SK-N-SH (cell line): ENCODE measurements around the gene SEPTIN7. TPM values are rescaled to one million over a fixed set of nuclear protein-coding genes. Genes with fewer than 3 reads are reported as not detected.

Source experiments
- CTCF ChIA-PET: fragments of 300-600, 350-600 bp; formaldehyde crosslinking; extraction: SDS; loops from one replicate; lab custom pipeline; 2021; lab: Yijun Ruan, JAX
- POLR2A ChIA-PET: fragments of 350-600 bp; sonication (Branson Sonifier 250); formaldehyde crosslinking; extraction: SDS; loops from one replicate; lab custom pipeline; 2020; ENCODE audit warnings: antibody characterized with exemption, inconsistent platforms; lab: Yijun Ruan, JAX
- DNase-seq: peaks from one replicate; pipeline ENCODE4 v3.0.0; 2012
- H2AFZ ChIP-seq: fragments of 200-600 bp; sonication (generic); 2 replicates; pipeline ENCODE4 v1.8.1; 2016; ENCODE audit warnings: antibody characterized with exemption, mild to moderate bottlenecking, low read depth
- H3F3A ChIP-seq: fragments of 200-600 bp; sonication (generic); replicated peaks from 2 replicates; pipeline ENCODE3; 2016; ENCODE audit warnings: antibody characterized with exemption, mild to moderate bottlenecking; ENCODE audit not compliant: insufficient read depth
- H3K27ac ChIP-seq, 2 experiments: fragments of 200-500 bp in 1 of 2; fragments of 200-600 bp in 1 of 2; sonication (Bioruptor generic) in 1 of 2; sonication (generic), shearing (Covaris generic) in 1 of 2; 2 replicates each; pipeline versions ENCODE4 v1.5.1 to v1.6.1; 2014 to 2016; ENCODE audit warnings: low read depth in 2 of 2, inconsistent platforms in 1 of 2, low read length in 1 of 2, mild to moderate bottlenecking in 1 of 2, mixed read lengths in 1 of 2
- H3K27me3 ChIP-seq: fragments of 200-600 bp; sonication (generic), shearing (Covaris generic); 2 replicates; pipeline ENCODE4 v1.6.1; 2016; ENCODE audit warnings: mixed run types; ENCODE audit not compliant: insufficient read depth
- H3K36me3 ChIP-seq, 2 experiments: fragments of 200-500 bp in 1 of 2; fragments of 200-600 bp in 1 of 2; sonication (Bioruptor generic) in 1 of 2; sonication (generic) in 1 of 2; replicated peaks in 1 of 2; 2 replicates each; pipeline versions ENCODE3 to v1.5.1; 2014 to 2016; ENCODE audit warnings: low read length in 1 of 2, mild to moderate bottlenecking in 1 of 2; ENCODE audit not compliant: insufficient read depth in 2 of 2, control insufficient read depth in 1 of 2
- H3K4me1 ChIP-seq, 2 experiments: fragments of 200-500 bp in 1 of 2; fragments of 200-600 bp in 1 of 2; sonication (Bioruptor generic) in 1 of 2; sonication (generic), shearing (Covaris generic) in 1 of 2; 2 replicates each; pipeline versions ENCODE4 v1.5.1 to v1.6.1; 2014 to 2016; ENCODE audit warnings: low read depth in 1 of 2, low read length in 1 of 2, mixed run types in 1 of 2; ENCODE audit not compliant: insufficient read depth in 2 of 2, control insufficient read depth in 1 of 2
- H3K4me2 ChIP-seq: fragments of 200-600 bp; sonication (generic), shearing (Covaris generic); 2 replicates; pipeline ENCODE4 v1.6.1; 2017; ENCODE audit warnings: mixed run types
- H3K4me3 ChIP-seq, 2 experiments: fragments of 200-500 bp in 1 of 2; fragments of 200-600 bp in 1 of 2; sonication (Bioruptor generic) in 1 of 2; sonication (generic), shearing (Covaris generic) in 1 of 2; 2 replicates each; pipeline versions ENCODE4 v1.5.1 to v1.8.1; 2014 to 2016; ENCODE audit warnings: low read depth in 2 of 2, inconsistent platforms in 1 of 2, low read length in 1 of 2, mild to moderate bottlenecking in 1 of 2, mixed read lengths in 1 of 2, moderate library complexity in 1 of 2
- H3K79me2 ChIP-seq: fragments of 200-600 bp; sonication (generic); 2 replicates; pipeline ENCODE4 v1.8.1; 2017; ENCODE audit warnings: mild to moderate bottlenecking; ENCODE audit not compliant: insufficient read depth
- H3K9ac ChIP-seq: fragments of 200-600 bp; sonication (generic); 2 replicates; pipeline ENCODE4 v1.6.1; 2017; ENCODE audit warnings: mixed run types
- H3K9me2 ChIP-seq: fragments of 200-600 bp; sonication (generic); 2 replicates; pipeline ENCODE4 v1.6.1; 2017; ENCODE audit warnings: mixed run types
- H3K9me3 ChIP-seq: fragments of 200-600 bp; sonication (generic); 2 replicates; pipeline ENCODE4 v1.6.1; 2017; ENCODE audit warnings: mixed run types, mild to moderate bottlenecking, moderate library complexity
- H4K20me1 ChIP-seq: fragments of 200-600 bp; sonication (generic); 2 replicates; pipeline ENCODE4 v1.6.1; 2017; ENCODE audit warnings: mild to moderate bottlenecking, mixed run types; ENCODE audit not compliant: insufficient read depth
- CHD2 ChIP-seq: fragments of 150-350 bp; IDR thresholded peaks from 2 replicates; pipeline ENCODE4 v1.6.1; 2018; ENCODE audit warnings: low read length; ENCODE audit not compliant: partially characterized antibody
- EP300 ChIP-seq, 2 experiments: IDR thresholded peaks; 2 replicates each; pipeline versions ENCODE4 v1.4.0 to v1.6.1; 2012; ENCODE audit warnings: borderline replicate concordance in 1 of 2, low read depth in 1 of 2, low read length in 1 of 2
- FOXJ3 ChIP-seq: sonication (generic); formaldehyde crosslinking; IDR thresholded peaks from 2 replicates; pipeline ENCODE4 v1.5.1; 2020; ENCODE audit warnings: mild to moderate bottlenecking, missing genetic modification reagents
- FOXM1 ChIP-seq: IDR thresholded peaks from 2 replicates; pipeline ENCODE4 v1.4.0; 2012; ENCODE audit warnings: low read depth, mild to moderate bottlenecking
- GABPA ChIP-seq: IDR thresholded peaks from 2 replicates; pipeline ENCODE4 v1.4.0; 2012; ENCODE audit warnings: low read depth, mild to moderate bottlenecking
- GATA2 ChIP-seq: sonication (generic); formaldehyde crosslinking; IDR thresholded peaks from 2 replicates; pipeline ENCODE4 v1.5.0; 2020; ENCODE audit warnings: mild to moderate bottlenecking, missing genetic modification reagents
- IRF3 ChIP-seq: fragments of 150-350 bp; IDR thresholded peaks from 2 replicates; pipeline ENCODE4 v1.6.1; 2016; ENCODE audit warnings: mild to moderate bottlenecking, low read depth, low read length
- NRF1 ChIP-seq: IDR thresholded peaks from 2 replicates; pipeline ENCODE4 v1.6.1; 2012; ENCODE audit warnings: low read depth, mild to moderate bottlenecking, low read length
- POLR2AphosphoS5 ChIP-seq: IDR thresholded peaks from 2 replicates; pipeline ENCODE4 v1.6.1; 2012; ENCODE audit warnings: low read depth, low read length
- RAD21 ChIP-seq: IDR thresholded peaks from 2 replicates; pipeline ENCODE4 v1.6.1; 2012; ENCODE audit warnings: mild to moderate bottlenecking, low read length
- RXRA ChIP-seq: IDR thresholded peaks from 2 replicates; pipeline ENCODE4 v1.4.0; 2012; ENCODE audit warnings: low read depth, mild to moderate bottlenecking, borderline replicate concordance
- TEAD4 ChIP-seq: IDR thresholded peaks from 2 replicates; pipeline ENCODE4 v1.4.0; 2012; ENCODE audit warnings: mild to moderate bottlenecking, borderline replicate concordance; ENCODE audit not compliant: insufficient read depth
- WGBS: methylation state at CpG from one replicate; pipeline ENCODE4 v1.1.6; 2017; ENCODE audit warnings: low lambda C conversion rate; 5-methylcytosine and 5-hydroxymethylcytosine counted together
- polyA plus RNA-seq, 3 experiments: library from polyadenylated mRNA; depleted of rRNA; stranded (reverse); fragments of >200 nt; gene quantifications; 2 replicates each; pipeline ENCODE4 v1.2.3, GENCODE V29; 2012
- TF ChIP-seq, protein P1 (sequence below): IDR thresholded peaks from 2 replicates; pipeline ENCODE4 v1.4.0; 2012; ENCODE audit warnings: low read depth, borderline replicate concordance
- TF ChIP-seq, protein P2 (sequence below): fragments of 200-600 bp; sonication (generic); IDR thresholded peaks from 2 replicates; pipeline ENCODE4 v1.6.1; 2017; ENCODE audit warnings: antibody characterized with exemption, mild to moderate bottlenecking, moderate library complexity
- TF ChIP-seq, protein P3 (sequence below): IDR thresholded peaks from 2 replicates; pipeline ENCODE4 v1.4.0; 2012; ENCODE audit warnings: low read depth
- TF ChIP-seq, protein P4 (sequence below): IDR thresholded peaks from 2 replicates; pipeline ENCODE4 v1.6.1; 2012; ENCODE audit warnings: mild to moderate bottlenecking, low read depth, low read length, moderate library complexity

SEPTIN7 gene
- polyA plus RNA-seq, 1 of the 3 experiments (the other 2 are of a cell fraction): 119 TPM

DNA sequence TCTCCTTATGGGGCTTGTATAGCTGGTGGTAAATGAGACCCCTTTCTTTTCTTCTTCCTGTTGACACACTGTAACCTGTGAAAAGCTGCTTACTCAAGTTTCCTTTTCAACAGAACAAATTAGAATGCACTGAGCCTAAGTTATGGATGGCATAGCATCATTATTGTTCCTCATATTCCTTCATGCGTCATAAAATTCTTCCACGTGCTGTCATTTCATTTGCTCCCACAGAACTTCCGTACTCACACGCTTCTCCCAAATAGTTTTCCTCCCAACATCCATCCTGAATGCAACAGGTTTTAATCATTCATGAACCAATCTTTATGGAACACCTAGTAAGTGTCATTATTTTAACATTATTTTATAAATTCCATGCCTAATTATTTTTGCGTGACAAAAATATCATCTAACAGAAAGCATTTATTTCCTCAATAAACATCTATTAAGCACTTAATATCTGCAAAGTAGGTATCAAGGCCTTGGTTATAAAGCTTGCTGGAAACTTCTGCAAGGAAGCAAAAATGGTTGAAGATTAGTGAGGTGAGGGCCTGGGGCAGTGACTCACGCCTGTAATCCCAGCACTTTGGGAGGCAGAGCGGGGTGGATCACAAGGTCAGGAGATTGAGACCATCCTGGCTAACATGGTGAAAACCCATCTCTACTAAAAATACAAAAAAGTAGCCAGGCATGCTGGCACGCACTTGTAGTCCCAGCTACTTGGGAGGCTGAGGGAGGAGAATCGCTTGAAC lies 18.9 kb upstream of the SEPTIN7 start:
- TF ChIP-seq, protein P1, sequence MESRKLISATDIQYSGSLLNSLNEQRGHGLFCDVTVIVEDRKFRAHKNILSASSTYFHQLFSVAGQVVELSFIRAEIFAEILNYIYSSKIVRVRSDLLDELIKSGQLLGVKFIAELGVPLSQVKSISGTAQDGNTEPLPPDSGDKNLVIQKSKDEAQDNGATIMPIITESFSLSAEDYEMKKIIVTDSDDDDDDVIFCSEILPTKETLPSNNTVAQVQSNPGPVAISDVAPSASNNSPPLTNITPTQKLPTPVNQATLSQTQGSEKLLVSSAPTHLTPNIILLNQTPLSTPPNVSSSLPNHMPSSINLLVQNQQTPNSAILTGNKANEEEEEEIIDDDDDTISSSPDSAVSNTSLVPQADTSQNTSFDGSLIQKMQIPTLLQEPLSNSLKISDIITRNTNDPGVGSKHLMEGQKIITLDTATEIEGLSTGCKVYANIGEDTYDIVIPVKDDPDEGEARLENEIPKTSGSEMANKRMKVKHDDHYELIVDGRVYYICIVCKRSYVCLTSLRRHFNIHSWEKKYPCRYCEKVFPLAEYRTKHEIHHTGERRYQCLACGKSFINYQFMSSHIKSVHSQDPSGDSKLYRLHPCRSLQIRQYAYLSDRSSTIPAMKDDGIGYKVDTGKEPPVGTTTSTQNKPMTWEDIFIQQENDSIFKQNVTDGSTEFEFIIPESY: no peak
- TF ChIP-seq, protein P2, sequence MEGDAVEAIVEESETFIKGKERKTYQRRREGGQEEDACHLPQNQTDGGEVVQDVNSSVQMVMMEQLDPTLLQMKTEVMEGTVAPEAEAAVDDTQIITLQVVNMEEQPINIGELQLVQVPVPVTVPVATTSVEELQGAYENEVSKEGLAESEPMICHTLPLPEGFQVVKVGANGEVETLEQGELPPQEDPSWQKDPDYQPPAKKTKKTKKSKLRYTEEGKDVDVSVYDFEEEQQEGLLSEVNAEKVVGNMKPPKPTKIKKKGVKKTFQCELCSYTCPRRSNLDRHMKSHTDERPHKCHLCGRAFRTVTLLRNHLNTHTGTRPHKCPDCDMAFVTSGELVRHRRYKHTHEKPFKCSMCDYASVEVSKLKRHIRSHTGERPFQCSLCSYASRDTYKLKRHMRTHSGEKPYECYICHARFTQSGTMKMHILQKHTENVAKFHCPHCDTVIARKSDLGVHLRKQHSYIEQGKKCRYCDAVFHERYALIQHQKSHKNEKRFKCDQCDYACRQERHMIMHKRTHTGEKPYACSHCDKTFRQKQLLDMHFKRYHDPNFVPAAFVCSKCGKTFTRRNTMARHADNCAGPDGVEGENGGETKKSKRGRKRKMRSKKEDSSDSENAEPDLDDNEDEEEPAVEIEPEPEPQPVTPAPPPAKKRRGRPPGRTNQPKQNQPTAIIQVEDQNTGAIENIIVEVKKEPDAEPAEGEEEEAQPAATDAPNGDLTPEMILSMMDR: no peak
- TF ChIP-seq, protein P3, sequence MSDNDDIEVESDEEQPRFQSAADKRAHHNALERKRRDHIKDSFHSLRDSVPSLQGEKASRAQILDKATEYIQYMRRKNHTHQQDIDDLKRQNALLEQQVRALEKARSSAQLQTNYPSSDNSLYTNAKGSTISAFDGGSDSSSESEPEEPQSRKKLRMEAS: no peak
- TF ChIP-seq FOXM1 (no peak), RAD21 (no peak), RXRA (no peak), EP300 (IDR thresholded peaks at IDR 0.05; ENCODE audit: borderline replicate concordance in 1 of 2, low read depth in 1 of 2, low read length in 1 of 2) (no peak), GABPA (no peak), POLR2AphosphoS5 (no peak), IRF3 (no peak), TEAD4 (no peak), GATA2 (CRISPR knock-in tag) (no peak), FOXJ3 (CRISPR knock-in tag) (no peak), CHD2 (no peak), NRF1 (no peak)
- TF ChIP-seq, protein P4, sequence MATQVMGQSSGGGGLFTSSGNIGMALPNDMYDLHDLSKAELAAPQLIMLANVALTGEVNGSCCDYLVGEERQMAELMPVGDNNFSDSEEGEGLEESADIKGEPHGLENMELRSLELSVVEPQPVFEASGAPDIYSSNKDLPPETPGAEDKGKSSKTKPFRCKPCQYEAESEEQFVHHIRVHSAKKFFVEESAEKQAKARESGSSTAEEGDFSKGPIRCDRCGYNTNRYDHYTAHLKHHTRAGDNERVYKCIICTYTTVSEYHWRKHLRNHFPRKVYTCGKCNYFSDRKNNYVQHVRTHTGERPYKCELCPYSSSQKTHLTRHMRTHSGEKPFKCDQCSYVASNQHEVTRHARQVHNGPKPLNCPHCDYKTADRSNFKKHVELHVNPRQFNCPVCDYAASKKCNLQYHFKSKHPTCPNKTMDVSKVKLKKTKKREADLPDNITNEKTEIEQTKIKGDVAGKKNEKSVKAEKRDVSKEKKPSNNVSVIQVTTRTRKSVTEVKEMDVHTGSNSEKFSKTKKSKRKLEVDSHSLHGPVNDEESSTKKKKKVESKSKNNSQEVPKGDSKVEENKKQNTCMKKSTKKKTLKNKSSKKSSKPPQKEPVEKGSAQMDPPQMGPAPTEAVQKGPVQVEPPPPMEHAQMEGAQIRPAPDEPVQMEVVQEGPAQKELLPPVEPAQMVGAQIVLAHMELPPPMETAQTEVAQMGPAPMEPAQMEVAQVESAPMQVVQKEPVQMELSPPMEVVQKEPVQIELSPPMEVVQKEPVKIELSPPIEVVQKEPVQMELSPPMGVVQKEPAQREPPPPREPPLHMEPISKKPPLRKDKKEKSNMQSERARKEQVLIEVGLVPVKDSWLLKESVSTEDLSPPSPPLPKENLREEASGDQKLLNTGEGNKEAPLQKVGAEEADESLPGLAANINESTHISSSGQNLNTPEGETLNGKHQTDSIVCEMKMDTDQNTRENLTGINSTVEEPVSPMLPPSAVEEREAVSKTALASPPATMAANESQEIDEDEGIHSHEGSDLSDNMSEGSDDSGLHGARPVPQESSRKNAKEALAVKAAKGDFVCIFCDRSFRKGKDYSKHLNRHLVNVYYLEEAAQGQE: no peak

More for the DNA sequence above, 18.9 kb upstream of the SEPTIN7 start:
- H3K4me2 ChIP-seq: no peak overlapping the region
- no peak for DNase-seq
- H3F3A ChIP-seq: no peaks in the 10 kb centered on the region
- H3K9me3 ChIP-seq: no peaks in the 10 kb centered on the region
- H3K4me1 ChIP-seq: no peaks in the 10 kb centered on the region
- 91% methylated on average over 9 of the region's 9 CpGs for WGBS
- H2AFZ ChIP-seq: no peak overlapping the region
- H4K20me1 ChIP-seq: no peaks in the 10 kb centered on the region
- ChIA-PET CTCF (no interaction called here), POLR2A (interaction anchor here (0.6 kb wide), 1 partner anchor 19 kb away, joined by 3 read pairs; the partner anchor contains the start of gene SEPTIN7)
- H3K4me3 ChIP-seq: no peak overlapping the region
- no peaks in the 10 kb centered on the region for H3K27me3 ChIP-seq
- H3K27ac ChIP-seq: no peak overlapping the region
- no peak overlapping the region for H3K9ac ChIP-seq
- H3K9me2 ChIP-seq: no peaks in the 10 kb centered on the region
- no peaks in the 10 kb centered on the region for H3K79me2 ChIP-seq
- no peaks in the 10 kb centered on the region for H3K36me3 ChIP-seq
